Heart right ventricle (tissue), 16 donors: ENCODE data around the gene TENT5C. TPM values are rescaled to one million over a fixed set of nuclear protein-coding genes. Genes with fewer than 3 reads are reported as not detected.

Experiments
- ATAC-seq, 8 donors: fragments of 200-7000 bp; cut with Tn5 transposase; one replicate each; pipeline ENCODE4 v1.9.1; 2020; ENCODE audit warnings: mild to moderate bottlenecking in 8 of 8, moderate library complexity in 8 of 8, moderate number of reproducible peaks in 1 of 8
- DNase-seq, 2 donors: peaks; one replicate each; pipeline ENCODE4 v3.0.0-alpha.2; 2020
- H3K27ac ChIP-seq, 10 donors: fragments of 200-600 bp; sonication (generic) in 2 of 10; one replicate each; pipeline versions ENCODE4 v1.5.0 to v1.8.0; 2020 to 2022; ENCODE audit warnings: mild to moderate bottlenecking in 3 of 10
- H3K27me3 ChIP-seq, 7 donors: fragments of 200-600 bp; one replicate each; pipeline ENCODE4 v1.8.0; 2021 to 2022; ENCODE audit warnings: mild to moderate bottlenecking in 2 of 7
- H3K36me3 ChIP-seq, 9 donors: fragments of 200-600 bp; sonication (generic) in 1 of 9; one replicate each; pipeline versions ENCODE4 v1.5.0 to v1.8.0; 2020 to 2022; ENCODE audit warnings: mild to moderate bottlenecking in 2 of 9
- H3K4me1 ChIP-seq, 9 donors: fragments of 200-600 bp; sonication (generic) in 1 of 9; one replicate each; pipeline versions ENCODE4 v1.5.0 to v1.8.0; 2020 to 2022; ENCODE audit warnings: mild to moderate bottlenecking in 4 of 9
- H3K4me3 ChIP-seq, 10 donors: fragments of 200-600 bp; sonication (generic) in 2 of 10; one replicate each; pipeline versions ENCODE4 v1.5.0 to v1.8.0; 2020 to 2022; ENCODE audit warnings: mild to moderate bottlenecking in 7 of 10, moderate library complexity in 2 of 10
- H3K9me3 ChIP-seq, 11 donors: fragments of 200-600 bp in 10 of 11; sonication (generic) in 2 of 11; one replicate each; pipeline versions ENCODE4 v1.5.0 to v1.8.0; 2013 to 2022; ENCODE audit warnings: mild to moderate bottlenecking in 2 of 11, control low read depth in 1 of 11, moderate library complexity in 1 of 11
- WGBS, 2 donors: extraction: QIAGEN DNeasy Blood & Tissue Kit; methylation state at CpG; one replicate each; pipeline ENCODE4 v1.1.7; 2013; ENCODE audit warnings: inconsistent platforms in 1 of 2; 5-methylcytosine and 5-hydroxymethylcytosine counted together
- intact Hi-C, 10 donors: fragments of 100-400 bp; cut with DNase I; formaldehyde crosslinking; loops; one replicate each; pipeline versions ENCODE4 v1.11.1 to v1.14.2; 2022
- polyA plus RNA-seq, 2 donors: library from polyadenylated mRNA; stranded (reverse); fragments of 200-250 nt; gene quantifications; one replicate each; pipeline ENCODE4 v1.2.3, GENCODE V29; 2013
- total RNA-seq, 10 donors: library from RNA; stranded (reverse); fragmentation: NEBNext Ultra II Directional in 3 of 10; extraction: Animal tissue kit (Norgen Biotek cat#: 25700) in 3 of 10; gene quantifications; one replicate each; pipeline versions ENCODE4 v1.2.1 to v1.2.4, GENCODE V29; 2021 to 2023
- TF ChIP-seq, protein P1 (sequence below), 9 donors: fragments of 200-600 bp; sonication (generic) in 2 of 9; IDR thresholded peaks; one replicate each; pipeline versions ENCODE4 v1.5.0 to v1.8.0; 2021 to 2022; ENCODE audit warnings: antibody characterized with exemption in 9 of 9, mild to moderate bottlenecking in 5 of 9, moderate library complexity in 1 of 9
- donor health status: Arrhythmogenic right ventricular cardiomyopathy.
- donor health status: ischemic (EF 13 %, LVEDD 7.1; RV severe dilation, severe dysfunction).
- donor health status: healthy with polysubstance abuse.
- donor health status: DM: no; HTN: yes; CAD: no.
- donor health status: DM: no; HTN: no; CAD: no.
- donor health status: ischemic (EF 25% LVEDD 6.9; RV normal size, moderate dysfunction).
- donor health status: ischemic (EF 25% LVEDD 5.7; RV mildly dilated, moderate dysfunction).
- donor health status: healthy.
- donor health status: DM: yes; HTN: yes; CAD: no.
- donor health status: Ischemic cardiomyopathy.
- donor health status: ischemic (EF 35%, LVEDD 5.7; RV mildly dilated, moderate dysfunction).
- donor health status: nonischemic (EF 11% LVEDD 7.7; RV severe dilation, severe dysfunction).
- donor health status: DM: yes; HTN: yes; CAD: no.
- donor health status: PGD.
- donor health status: ischemic (EF 29% LVEDD 5.4; RV normal size, mild dysfunction).
- donor health status: nonischemic (EF 23%, LVEDD 6.1; RV moderate dilation, normal function).

Gene TENT5C
- total and polyA plus RNA-seq, 12 donors, result 3.1 to 23.1 (median 10.2) TPM

DNA sequence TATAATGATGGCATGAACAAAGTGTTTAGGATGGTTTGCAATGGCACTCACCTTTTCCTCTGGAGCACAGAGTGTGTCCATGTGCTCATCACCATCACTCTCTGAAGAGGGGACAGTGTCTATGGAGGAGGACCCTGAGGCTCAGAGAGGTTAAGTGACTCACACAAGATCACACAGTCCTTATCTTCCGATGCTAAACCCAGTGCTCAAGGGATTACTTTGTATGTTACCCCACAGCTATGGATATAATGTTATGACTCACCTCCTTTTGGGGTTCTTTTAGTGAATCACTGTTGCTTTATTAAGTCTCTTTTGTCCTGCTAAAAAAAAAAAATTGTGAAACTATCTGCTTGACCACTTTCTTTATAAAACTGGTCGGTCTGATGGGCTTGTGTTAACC is 67.6 kb downstream of the TENT5C start:
- Histone ChIP-seq H3K27ac (peak overlapping the region in 1 of 10 donors; percentile 76), H3K9me3 (no peaks in the 10 kb centered on the region), H3K4me3 (no peak overlapping the region), H3K4me1 (peaks cover 7 to 79% (median 42%) of the 10 kb centered on the region in 9 donors), H3K27me3 (no peaks in the 10 kb centered on the region), H3K36me3 (no peaks in the 10 kb centered on the region)
- no peak for ATAC-seq
- TF ChIP-seq, protein P1, sequence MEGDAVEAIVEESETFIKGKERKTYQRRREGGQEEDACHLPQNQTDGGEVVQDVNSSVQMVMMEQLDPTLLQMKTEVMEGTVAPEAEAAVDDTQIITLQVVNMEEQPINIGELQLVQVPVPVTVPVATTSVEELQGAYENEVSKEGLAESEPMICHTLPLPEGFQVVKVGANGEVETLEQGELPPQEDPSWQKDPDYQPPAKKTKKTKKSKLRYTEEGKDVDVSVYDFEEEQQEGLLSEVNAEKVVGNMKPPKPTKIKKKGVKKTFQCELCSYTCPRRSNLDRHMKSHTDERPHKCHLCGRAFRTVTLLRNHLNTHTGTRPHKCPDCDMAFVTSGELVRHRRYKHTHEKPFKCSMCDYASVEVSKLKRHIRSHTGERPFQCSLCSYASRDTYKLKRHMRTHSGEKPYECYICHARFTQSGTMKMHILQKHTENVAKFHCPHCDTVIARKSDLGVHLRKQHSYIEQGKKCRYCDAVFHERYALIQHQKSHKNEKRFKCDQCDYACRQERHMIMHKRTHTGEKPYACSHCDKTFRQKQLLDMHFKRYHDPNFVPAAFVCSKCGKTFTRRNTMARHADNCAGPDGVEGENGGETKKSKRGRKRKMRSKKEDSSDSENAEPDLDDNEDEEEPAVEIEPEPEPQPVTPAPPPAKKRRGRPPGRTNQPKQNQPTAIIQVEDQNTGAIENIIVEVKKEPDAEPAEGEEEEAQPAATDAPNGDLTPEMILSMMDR (IDR thresholded peaks at IDR 0.05), result no peak
- WGBS, 2 donors, result 77 to 89% methylated on average over 2 of the region's 2 CpGs
- no peak for DNase-seq
- intact Hi-C loops, result loop anchor here in 5 of 10 donors (2.0 to 5.0 kb wide), 4 partner anchors 61 to 141 kb away; no protein-coding TSS in a partner anchor

DNA sequence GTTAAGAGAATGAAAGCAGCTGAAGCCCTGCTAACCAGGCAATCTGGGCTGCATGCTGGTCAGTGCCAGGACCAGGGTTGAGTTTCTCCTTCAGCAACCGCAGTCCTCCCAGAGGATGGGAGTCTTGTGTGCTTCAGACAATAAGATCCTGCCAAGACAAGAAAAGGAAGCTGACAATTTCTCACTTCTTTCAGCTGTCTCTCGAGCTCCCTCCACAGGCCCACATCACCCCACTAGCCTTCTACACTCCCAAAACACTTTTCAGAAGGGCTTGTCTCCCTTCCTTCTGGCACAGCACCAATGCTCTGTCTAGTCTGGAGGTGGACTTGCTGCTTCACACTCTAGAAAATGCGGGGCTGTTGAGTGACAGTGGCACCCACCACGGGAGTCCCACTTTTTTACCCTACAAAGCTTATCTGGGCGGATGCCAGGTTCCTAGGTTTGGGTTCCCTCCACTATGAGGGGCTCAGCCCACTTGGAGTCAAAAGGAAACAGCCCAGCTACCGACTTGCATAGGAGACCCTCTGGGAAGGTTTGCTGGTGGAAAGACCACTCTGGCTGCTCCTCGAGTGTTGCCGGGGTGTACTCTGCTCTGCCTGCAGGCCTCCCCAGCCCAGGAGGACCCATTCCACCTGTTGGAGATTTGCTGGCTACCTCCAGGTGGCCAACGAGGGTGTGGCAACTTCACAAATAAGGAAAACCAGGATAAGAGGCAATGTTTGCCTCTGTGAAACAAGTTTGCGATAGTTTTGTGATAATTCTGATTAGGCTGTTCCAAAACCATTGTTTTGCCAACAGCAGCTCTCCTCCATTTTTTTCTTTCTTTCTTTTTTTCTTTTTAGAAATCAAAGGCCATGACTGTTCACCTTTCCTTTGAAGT is 68.9 kb downstream of the TENT5C start:
- no peak overlapping the region for H3K4me3 ChIP-seq
- intact Hi-C loops, result loop anchor here in 6 of 10 donors (5.0 kb wide), 4 partner anchors 62 to 142 kb away; partner anchors contain the start of gene TENT5C (in 3 of the 6)
- H3K9me3 ChIP-seq, result no peaks in the 10 kb centered on the region
- DNase-seq, result no peak
- TF ChIP-seq, protein P1 (IDR thresholded peaks at IDR 0.05), result peak in 4 of 9 donors; percentile 21 to 49 (median 35)
- no peaks in the 10 kb centered on the region for H3K36me3 ChIP-seq
- peak overlapping the region in 4 of 10 donors; percentile 47 to 88 (median 66) for H3K27ac ChIP-seq
- WGBS, 2 donors, result 71 to 74% methylated on average over 10 of the region's 10 CpGs
- peaks cover 8 to 81% (median 41%) of the 10 kb centered on the region in 9 donors for H3K4me1 ChIP-seq
- no peaks in the 10 kb centered on the region for H3K27me3 ChIP-seq
- no peak for ATAC-seq

DNA sequence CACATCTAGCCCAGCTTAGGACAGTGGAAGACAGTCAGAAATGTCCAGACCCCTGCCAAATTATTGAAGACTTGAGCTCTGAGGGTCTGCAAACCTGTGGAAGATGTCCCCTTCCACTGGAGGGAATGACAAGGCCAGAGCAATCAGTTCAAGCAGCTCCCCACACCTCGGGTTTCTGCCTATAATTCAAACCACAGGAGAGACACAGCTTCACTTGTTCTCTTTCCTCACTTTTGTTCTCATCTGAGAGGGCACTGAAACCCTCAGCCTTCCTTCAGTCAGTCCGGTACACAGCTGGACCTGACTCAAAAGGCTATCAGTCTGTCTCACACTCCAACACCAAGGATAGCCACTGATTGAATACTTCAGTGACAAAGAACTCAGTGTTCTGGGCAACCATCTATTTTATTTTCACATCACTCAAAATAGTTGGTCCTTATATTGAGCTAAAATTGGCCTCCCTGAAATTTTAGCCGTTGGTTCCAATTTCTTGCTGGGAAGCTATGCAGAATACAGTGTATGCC is 70.1 kb downstream of the TENT5C start:
- ATAC-seq, result peak in 4 of 8 donors; percentile 20 to 83 (median 60)
- Histone ChIP-seq H3K4me1 (peaks cover 15 to 77% (median 36%) of the 10 kb centered on the region in 9 donors), H3K27me3 (no peaks in the 10 kb centered on the region), H3K4me3 (no peak overlapping the region), H3K36me3 (no peaks in the 10 kb centered on the region), H3K27ac (peak overlapping the region in 9 of 10 donors; percentile 35 to 88 (median 65)), H3K9me3 (no peaks in the 10 kb centered on the region)
- TF ChIP-seq, protein P1 (IDR thresholded peaks at IDR 0.05), result no peak
- DNase-seq, result no peak
- intact Hi-C loops, result loop anchor here in 3 of 10 donors (5.0 kb wide), 1 partner anchor 69 kb away; the partner anchor contains the start of gene TENT5C (in 3 of the 3)
- WGBS, 2 donors, result 41 to 44% methylated on average over 3 of the region's 3 CpGs

DNA sequence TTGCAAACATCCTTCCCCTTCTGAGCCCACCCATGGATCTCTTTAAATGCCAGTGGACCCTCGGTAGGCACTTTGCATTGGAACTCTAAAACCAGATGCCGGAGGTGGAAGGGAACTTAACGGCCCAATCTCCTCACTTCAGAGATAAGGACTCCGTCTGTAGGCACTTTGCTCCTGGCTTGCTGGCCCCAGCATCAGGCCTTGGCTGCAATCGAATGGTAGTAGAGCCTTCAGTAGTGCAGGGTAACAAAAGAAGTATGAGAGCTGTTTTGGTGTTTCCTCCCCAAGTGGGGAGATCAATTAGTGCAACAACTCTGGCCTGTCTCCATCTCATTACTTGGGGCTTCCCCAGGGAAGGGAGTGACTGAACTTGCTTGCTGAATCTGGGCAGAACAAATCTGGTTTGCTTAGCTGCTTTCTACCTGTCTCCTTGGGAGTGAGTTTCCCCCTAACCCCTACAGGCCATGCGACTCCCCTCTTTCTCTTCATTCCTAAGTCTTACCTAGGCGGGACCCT is 70.8 kb downstream of the TENT5C start:
- ATAC-seq, result no peak
- TF ChIP-seq, protein P1 (IDR thresholded peaks at IDR 0.05), result no peak
- H3K36me3 ChIP-seq, result no peaks in the 10 kb centered on the region
- H3K4me1 ChIP-seq, result peaks cover 17 to 79% (median 34%) of the 10 kb centered on the region in 9 donors
- 43 to 55% methylated on average over 7 of the region's 7 CpGs for WGBS, 2 donors
- DNase-seq, result no peak
- peak overlapping the region in 9 of 10 donors; percentile 35 to 88 (median 64) for H3K27ac ChIP-seq
- H3K4me3 ChIP-seq, result no peak overlapping the region
- intact Hi-C loops, result loop anchor here in 3 of 10 donors (5.0 kb wide), 1 partner anchor 69 kb away; the partner anchor contains the start of gene TENT5C (in 3 of the 3)
- H3K9me3 ChIP-seq, result no peaks in the 10 kb centered on the region
- H3K27me3 ChIP-seq, result no peaks in the 10 kb centered on the region
